Stimulated activated memory B cell treated with anti-CD40 and anti-IgM and Interleukin-4, amounts not matched to agents 10 μg/mL and 1 μg/mL and 100 μg/mL, for 72 hours (primary cell): ENCODE measurements around the gene KCNJ3.

Experiments
- ATAC-seq: fragments of 150-1000 bp; cut with Tn5 transposase; 2 replicates; pipeline ENCODE4 v1.10.0; 2021
- H3K27ac Mint-ChIP-seq: one replicate; pipeline ENCODE4 v1.8.0; 2022; ENCODE audit warnings: mild to moderate bottlenecking, mixed read lengths
- H3K27me3 Mint-ChIP-seq: one replicate; pipeline ENCODE4 v1.8.0; 2022; ENCODE audit warnings: mixed read lengths
- H3K36me3 Mint-ChIP-seq: one replicate; pipeline ENCODE4 v1.8.0; 2022; ENCODE audit warnings: mixed read lengths
- H3K4me1 Mint-ChIP-seq: one replicate; pipeline ENCODE4 v1.8.0; 2022; ENCODE audit warnings: mixed read lengths
- H3K4me3 Mint-ChIP-seq: one replicate; pipeline ENCODE4 v1.8.0; 2022; ENCODE audit warnings: mild to moderate bottlenecking, moderate library complexity, mixed read lengths
- H3K9me3 Mint-ChIP-seq: one replicate; pipeline ENCODE4 v1.8.0; 2022; ENCODE audit warnings: mixed read lengths

KCNJ3 gene

GRCh38 chr2:154698296-154698720, at the start of gene KCNJ3:
TSS of gene KCNJ3 (plus strand) at chr2:154698695. CDS start at chr2:154698776, 81 bp downstream.
- Mint-ChIP-seq H3K27ac (no peak within 1 kb of the TSS), H3K27me3 (peaks cover 24% of the 10 kb centered on the region), H3K4me3 (peak within 1 kb of the TSS; percentile 72), H3K9me3 (peaks cover 6% of the 10 kb centered on the region), H3K36me3 (no peaks in the 10 kb centered on the region), H3K4me1 (peaks cover 6% of the 10 kb centered on the region)
- ATAC-seq = no peak

GRCh38 chr2:154655499-154655898, 43.0 kb upstream of the KCNJ3 start:
- Mint-ChIP-seq H3K36me3 (no peaks in the 10 kb centered on the region), H3K9me3 (no peaks in the 10 kb centered on the region), H3K27ac (no peak overlapping the region), H3K4me3 (no peak overlapping the region), H3K27me3 (no peaks in the 10 kb centered on the region), H3K4me1 (no peaks in the 10 kb centered on the region)
- ATAC-seq = no peak

- Mint-ChIP-seq H3K27ac (no peak overlapping the region), H3K4me1 (no peaks in the 10 kb centered on the region), H3K9me3 (no peaks in the 10 kb centered on the region), H3K4me3 (no peak overlapping the region), H3K36me3 (no peaks in the 10 kb centered on the region), H3K27me3 (no peaks in the 10 kb centered on the region)
- no peak for ATAC-seq
These were observed 39.6 kb upstream of the KCNJ3 start for GRCh38 chr2:154658854-154659253.

- H3K27ac Mint-ChIP-seq = no peak overlapping the region
These were observed 34.2 kb upstream of the KCNJ3 start for GRCh38 chr2:154664248-154664647.

GRCh38 chr2:154670083-154670482, 28.4 kb upstream of the KCNJ3 start:
- Mint-ChIP-seq H3K9me3 (no peaks in the 10 kb centered on the region), H3K4me1 (no peaks in the 10 kb centered on the region), H3K36me3 (no peaks in the 10 kb centered on the region), H3K27me3 (no peaks in the 10 kb centered on the region), H3K27ac (no peak overlapping the region), H3K4me3 (no peak overlapping the region)
- ATAC-seq = no peak

More at GRCh38 chr2:154664248-154664647, 34.2 kb upstream of the KCNJ3 start:
- no peaks in the 10 kb centered on the region for H3K9me3 Mint-ChIP-seq
- H3K27me3 Mint-ChIP-seq = no peaks in the 10 kb centered on the region
- H3K4me1 Mint-ChIP-seq = no peaks in the 10 kb centered on the region
- no peak for ATAC-seq
- H3K36me3 Mint-ChIP-seq = no peaks in the 10 kb centered on the region
- H3K4me3 Mint-ChIP-seq = no peak overlapping the region

DNA sequence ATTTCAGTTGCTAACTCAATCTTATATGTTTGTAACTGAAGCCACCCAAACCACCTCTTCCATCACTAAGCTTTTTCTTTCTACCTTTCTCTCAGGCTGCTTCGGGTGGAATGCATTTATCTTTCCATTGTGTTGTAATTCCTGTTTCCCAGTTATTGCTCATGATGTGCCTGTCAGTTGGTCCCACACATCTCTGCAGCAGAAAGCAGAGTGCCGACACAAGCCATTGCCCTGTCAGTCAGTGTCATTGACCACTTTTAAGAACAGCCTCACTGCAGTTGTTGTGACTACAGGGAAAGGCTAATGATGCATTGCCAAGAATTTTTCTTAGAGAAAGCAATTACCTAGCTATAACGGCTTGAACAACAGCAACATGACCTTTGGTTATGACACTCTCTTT, 24.8 kb upstream of the KCNJ3 start:
- no peak for ATAC-seq
- Mint-ChIP-seq H3K27me3 (no peaks in the 10 kb centered on the region), H3K36me3 (no peaks in the 10 kb centered on the region), H3K27ac (no peak overlapping the region), H3K4me1 (no peaks in the 10 kb centered on the region), H3K9me3 (no peaks in the 10 kb centered on the region), H3K4me3 (no peak overlapping the region)

- H3K4me3 Mint-ChIP-seq = no peak overlapping the region
- ATAC-seq = no peak
- H3K4me1 Mint-ChIP-seq = no peaks in the 10 kb centered on the region
- no peak overlapping the region for H3K27ac Mint-ChIP-seq
- peaks cover 3% of the 10 kb centered on the region for H3K9me3 Mint-ChIP-seq
- H3K36me3 Mint-ChIP-seq = no peaks in the 10 kb centered on the region
- H3K27me3 Mint-ChIP-seq = no peaks in the 10 kb centered on the region
These were observed 21.1 kb upstream of the KCNJ3 start for GRCh38 chr2:154677401-154677800.

DNA sequence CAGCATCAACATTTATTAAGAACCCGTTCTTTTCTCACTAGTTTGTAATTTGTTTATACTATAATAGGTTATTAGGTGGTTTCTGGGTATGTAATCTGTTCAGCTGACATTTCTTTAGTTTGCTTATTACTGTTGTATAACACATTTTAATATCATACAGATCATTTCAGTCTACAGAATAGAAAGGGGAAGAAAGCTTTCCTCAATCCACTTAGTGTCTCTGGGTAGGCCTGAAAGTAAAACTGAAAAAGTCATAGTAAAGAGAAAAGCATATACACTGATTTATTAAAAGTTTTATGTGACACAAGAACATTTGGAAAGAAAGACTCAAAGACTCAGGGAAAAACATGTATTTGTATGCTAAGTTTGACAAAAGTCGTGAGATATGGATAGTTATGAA, 16.8 kb upstream of the KCNJ3 start:
- Mint-ChIP-seq H3K4me1 (no peaks in the 10 kb centered on the region), H3K36me3 (no peaks in the 10 kb centered on the region), H3K4me3 (no peak overlapping the region), H3K27me3 (no peaks in the 10 kb centered on the region), H3K27ac (no peak overlapping the region), H3K9me3 (peaks cover 3% of the 10 kb centered on the region)
- ATAC-seq = no peak

- Mint-ChIP-seq H3K4me3 (no peak overlapping the region), H3K9me3 (peaks cover 3% of the 10 kb centered on the region), H3K27ac (no peak overlapping the region), H3K27me3 (no peaks in the 10 kb centered on the region), H3K4me1 (no peaks in the 10 kb centered on the region), H3K36me3 (no peaks in the 10 kb centered on the region)
- no peak for ATAC-seq
These were observed 12.3 kb upstream of the KCNJ3 start for GRCh38 chr2:154686162-154686561.

GRCh38 chr2:154688373-154688772, 10.1 kb upstream of the KCNJ3 start:
- Mint-ChIP-seq H3K27me3 (no peaks in the 10 kb centered on the region), H3K36me3 (no peaks in the 10 kb centered on the region), H3K4me3 (no peak overlapping the region), H3K4me1 (no peaks in the 10 kb centered on the region), H3K9me3 (no peaks in the 10 kb centered on the region), H3K27ac (no peak overlapping the region)
- ATAC-seq = no peak

DNA sequence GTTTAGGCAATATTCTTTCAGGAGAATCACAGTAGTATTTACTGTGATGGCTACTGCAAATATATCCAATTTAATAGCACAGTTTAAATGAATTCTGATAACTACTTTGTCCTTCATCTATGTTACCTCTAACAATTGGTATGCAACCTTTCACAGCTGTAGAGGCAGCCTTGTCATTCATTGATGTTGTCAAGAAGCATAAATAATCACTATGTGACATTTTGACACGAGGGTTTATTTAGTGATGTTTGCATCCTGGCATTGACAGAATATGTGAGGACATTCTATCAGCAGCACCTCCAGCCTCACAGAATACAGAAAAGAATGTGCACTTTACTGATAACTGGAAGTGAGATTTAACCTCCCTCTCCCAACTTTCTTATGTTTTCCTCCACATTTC, 9.3 kb upstream of the KCNJ3 start:
- no peaks in the 10 kb centered on the region for H3K9me3 Mint-ChIP-seq
- H3K27ac Mint-ChIP-seq = no peak overlapping the region
- no peaks in the 10 kb centered on the region for H3K27me3 Mint-ChIP-seq
- ATAC-seq = no peak
- H3K36me3 Mint-ChIP-seq = no peaks in the 10 kb centered on the region
- H3K4me1 Mint-ChIP-seq = no peaks in the 10 kb centered on the region
- H3K4me3 Mint-ChIP-seq = no peak overlapping the region

- Mint-ChIP-seq H3K4me1 (peaks cover 6% of the 10 kb centered on the region), H3K4me3 (no peak overlapping the region), H3K27ac (no peak overlapping the region), H3K9me3 (no peaks in the 10 kb centered on the region), H3K27me3 (peaks cover 10% of the 10 kb centered on the region), H3K36me3 (no peaks in the 10 kb centered on the region)
- no peak for ATAC-seq
These were observed 5.6 kb upstream of the KCNJ3 start for GRCh38 chr2:154692927-154693326.

DNA sequence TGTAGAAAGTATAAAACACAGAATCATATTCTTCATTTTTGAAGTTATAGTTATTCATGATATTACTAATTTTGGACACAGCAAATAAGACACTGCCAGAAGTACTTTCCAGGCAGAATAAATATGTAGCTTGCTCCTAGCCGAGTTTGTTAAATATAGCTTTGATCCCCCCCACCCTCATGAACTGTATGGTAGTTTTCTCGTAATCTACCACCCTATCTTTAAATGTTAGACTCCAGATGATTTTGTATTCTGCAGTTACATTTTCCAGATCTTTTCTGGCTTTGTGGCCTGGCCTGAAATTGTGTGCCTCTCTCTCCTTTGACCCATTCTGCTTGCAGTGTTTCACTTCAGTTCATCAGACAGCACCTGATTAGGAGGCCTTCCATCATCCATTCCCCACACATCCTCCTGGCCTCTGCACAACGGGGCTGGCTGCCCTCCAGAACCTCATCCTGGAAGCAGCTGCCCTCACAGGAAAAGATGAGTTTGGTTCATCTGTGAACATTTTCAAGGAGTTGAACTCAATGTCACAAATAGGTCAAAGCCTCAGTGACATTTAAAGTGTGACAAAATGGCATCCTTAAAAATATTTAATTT, 4.7 kb upstream of the KCNJ3 start:
- Mint-ChIP-seq H3K27ac (no peak overlapping the region), H3K9me3 (no peaks in the 10 kb centered on the region), H3K27me3 (peaks cover 15% of the 10 kb centered on the region), H3K36me3 (no peaks in the 10 kb centered on the region), H3K4me3 (no peak overlapping the region), H3K4me1 (peaks cover 6% of the 10 kb centered on the region)
- no peak for ATAC-seq

DNA sequence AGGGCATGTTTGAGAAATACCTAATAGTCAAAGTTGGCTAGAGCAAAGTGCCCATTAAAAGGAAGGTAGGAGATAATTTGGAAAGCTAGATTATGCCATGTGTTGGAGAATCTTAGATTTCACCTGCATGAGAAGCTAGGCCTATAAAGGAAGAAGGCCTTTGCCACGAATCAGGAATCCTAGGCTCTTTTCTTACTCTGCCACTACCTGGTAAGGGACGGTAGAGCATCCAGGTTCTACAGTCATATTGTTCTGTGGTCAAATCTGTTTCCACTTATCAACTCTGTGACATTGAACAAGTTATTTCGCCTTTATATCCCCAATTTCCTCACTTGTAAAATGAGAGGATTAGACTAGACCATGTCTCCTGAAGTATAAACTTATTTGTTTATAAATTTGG, 3.6 kb upstream of the KCNJ3 start:
- no peak for ATAC-seq
- Mint-ChIP-seq H3K9me3 (peaks cover 6% of the 10 kb centered on the region), H3K4me1 (peaks cover 6% of the 10 kb centered on the region), H3K4me3 (no peak overlapping the region), H3K27ac (no peak overlapping the region), H3K36me3 (no peaks in the 10 kb centered on the region), H3K27me3 (peaks cover 24% of the 10 kb centered on the region)

DNA sequence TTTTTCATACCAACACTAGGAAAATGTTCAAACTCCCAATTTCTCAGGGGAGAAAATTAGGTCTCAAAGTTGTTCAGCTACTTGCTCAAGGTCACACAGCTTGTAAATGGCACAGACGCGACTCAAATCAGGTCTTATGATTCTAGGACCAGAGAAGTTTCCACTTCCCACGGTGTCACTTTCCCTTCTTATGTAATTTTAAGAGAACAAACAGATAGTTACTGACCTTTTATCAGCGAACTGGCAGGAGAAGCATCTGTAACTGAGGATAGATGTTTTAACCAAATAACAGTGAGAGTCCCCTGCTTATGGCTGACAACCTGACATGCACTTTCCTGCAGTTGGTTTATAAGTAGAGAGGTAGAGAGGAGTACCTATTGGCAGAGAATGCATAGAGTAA, 2.1 kb upstream of the KCNJ3 start:
- no peak for ATAC-seq
- no peaks in the 10 kb centered on the region for H3K36me3 Mint-ChIP-seq
- peaks cover 24% of the 10 kb centered on the region for H3K27me3 Mint-ChIP-seq
- no peak overlapping the region for H3K27ac Mint-ChIP-seq
- peaks cover 6% of the 10 kb centered on the region for H3K4me1 Mint-ChIP-seq
- H3K9me3 Mint-ChIP-seq = peaks cover 6% of the 10 kb centered on the region
- H3K4me3 Mint-ChIP-seq = no peak overlapping the region

- ATAC-seq = no peak
- H3K27me3 Mint-ChIP-seq = peaks cover 24% of the 10 kb centered on the region
- peak overlapping the region; percentile 72 for H3K4me3 Mint-ChIP-seq
- no peak overlapping the region for H3K27ac Mint-ChIP-seq
- H3K9me3 Mint-ChIP-seq = peaks cover 6% of the 10 kb centered on the region
- peaks cover 6% of the 10 kb centered on the region for H3K4me1 Mint-ChIP-seq
- no peaks in the 10 kb centered on the region for H3K36me3 Mint-ChIP-seq
These were observed 1.6 kb upstream of the KCNJ3 start for GRCh38 chr2:154696810-154697417.
